H9 (cell line): Measurements from ENCODE around the gene SLC26A9. TPM values are rescaled to one million over a fixed set of nuclear protein-coding genes. Genes with fewer than 3 reads are reported as not detected.

Source experiments
- DNase-seq: peaks from one replicate; pipeline ENCODE4 v3.0.0-alpha.2; 2017
- H2AFZ ChIP-seq: one replicate; pipeline ENCODE4 v1.6.1; 2013; ENCODE audit warnings: mild to moderate bottlenecking, low read length, control low read depth, moderate library complexity
- H2AK5ac ChIP-seq: 2 replicates; pipeline ENCODE4 v1.6.1; 2013; ENCODE audit warnings: low read length, control low read depth, mixed read lengths; ENCODE audit not compliant: insufficient read length
- H2BK120ac ChIP-seq: one replicate; pipeline ENCODE4 v1.6.1; 2013; ENCODE audit warnings: low read depth, mild to moderate bottlenecking, low read length, control low read depth, inconsistent platforms; ENCODE audit not compliant: poor library complexity, severe bottlenecking
- H2BK12ac ChIP-seq: 2 replicates; pipeline ENCODE4 v1.6.1; 2013; ENCODE audit warnings: low read length, control low read depth, mixed read lengths, low read depth; ENCODE audit not compliant: insufficient read length
- H2BK15ac ChIP-seq: 2 replicates; pipeline ENCODE4 v1.6.1; 2013; ENCODE audit warnings: low read depth, low read length, control low read depth
- H2BK20ac ChIP-seq: one replicate; pipeline ENCODE4 v1.6.1; 2013; ENCODE audit warnings: low read depth, mild to moderate bottlenecking, low read length, control low read depth, inconsistent platforms; ENCODE audit not compliant: poor library complexity, severe bottlenecking
- H2BK5ac ChIP-seq: 2 replicates; pipeline ENCODE4 v1.6.1; 2013; ENCODE audit warnings: low read length, control low read depth, mixed read lengths; ENCODE audit not compliant: insufficient read length
- H3K14ac ChIP-seq: 2 replicates; pipeline ENCODE4 v1.6.1; 2013; ENCODE audit warnings: low read length, control low read depth; ENCODE audit not compliant: insufficient read depth
- H3K18ac ChIP-seq: 2 replicates; pipeline ENCODE4 v1.6.1; 2013; ENCODE audit warnings: low read depth, mild to moderate bottlenecking, mixed read lengths, low read length, control low read depth; ENCODE audit not compliant: insufficient read length
- H3K23ac ChIP-seq: 2 replicates; pipeline ENCODE4 v1.6.1; 2013; ENCODE audit warnings: low read length, control low read depth, mixed read lengths, low read depth; ENCODE audit not compliant: insufficient read length
- H3K23me2 ChIP-seq: 2 replicates; pipeline ENCODE4 v1.6.1; 2013; ENCODE audit warnings: low read depth, mild to moderate bottlenecking, mixed read lengths, low read length, control low read depth; ENCODE audit not compliant: insufficient read length, poor library complexity, severe bottlenecking
- H3K27ac ChIP-seq: 2 replicates; pipeline ENCODE4 v1.5.1; 2013; ENCODE audit warnings: low read length, control low read depth, mixed read lengths, low read depth; ENCODE audit not compliant: insufficient read length
- H3K27me3 ChIP-seq: 2 replicates; pipeline ENCODE4 v1.6.1; 2013; ENCODE audit warnings: low read length, control low read depth, inconsistent platforms; ENCODE audit not compliant: insufficient read depth
- H3K4ac ChIP-seq: 2 replicates; pipeline ENCODE4 v1.6.1; 2013; ENCODE audit warnings: low read depth, mild to moderate bottlenecking, control low read depth, inconsistent platforms, low read length, moderate library complexity
- H3K4me1 ChIP-seq: 2 replicates; pipeline ENCODE4 v1.6.1; 2013; ENCODE audit warnings: low read length, control low read depth, inconsistent platforms; ENCODE audit not compliant: insufficient read depth
- H3K4me2 ChIP-seq: 2 replicates; pipeline ENCODE4 v1.6.1; 2013; ENCODE audit warnings: low read length, control low read depth, mixed read lengths; ENCODE audit not compliant: insufficient read length, insufficient read depth
- H3K56ac ChIP-seq: 2 replicates; pipeline ENCODE4 v1.6.1; 2013; ENCODE audit warnings: low read depth, mild to moderate bottlenecking, mixed read lengths, low read length, control low read depth; ENCODE audit not compliant: insufficient read length
- H3K79me1 ChIP-seq: 2 replicates; pipeline ENCODE4 v1.6.1; 2013; ENCODE audit warnings: low read depth, mild to moderate bottlenecking, moderate library complexity, low read length, control low read depth, inconsistent platforms; ENCODE audit not compliant: insufficient read depth, poor library complexity, severe bottlenecking
- H3K79me2 ChIP-seq: 2 replicates; pipeline ENCODE4 v1.6.1; 2013; ENCODE audit warnings: low read length, control low read depth, inconsistent platforms; ENCODE audit not compliant: insufficient read depth
- H3K9ac ChIP-seq: 2 replicates; pipeline ENCODE4 v1.6.1; 2013; ENCODE audit warnings: low read length, control low read depth, mixed read lengths; ENCODE audit not compliant: insufficient read length; ENCODE audit errors: extremely low read depth
- H3K9me3 ChIP-seq: one replicate; pipeline ENCODE4 v1.6.1; 2013; ENCODE audit warnings: low read depth, low read length, inconsistent platforms; ENCODE audit not compliant: control insufficient read depth
- H3T11ph ChIP-seq: one replicate; pipeline ENCODE4 v1.6.1; 2013; ENCODE audit warnings: mild to moderate bottlenecking, low read length, control low read depth, inconsistent platforms
- H4K20me1 ChIP-seq: one replicate; pipeline ENCODE4 v1.6.1; 2013; ENCODE audit not compliant: control insufficient read depth, insufficient read length, insufficient read depth
- H4K5ac ChIP-seq: 2 replicates; pipeline ENCODE4 v1.6.1; 2013; ENCODE audit warnings: low read depth, mild to moderate bottlenecking, mixed read lengths, low read length, control low read depth; ENCODE audit not compliant: insufficient read length
- H4K8ac ChIP-seq: replicated peaks from 2 replicates; pipeline ENCODE4 v1.6.1; 2013; ENCODE audit warnings: low read length, control low read depth, mixed read lengths, low read depth; ENCODE audit not compliant: insufficient read length
- H4K91ac ChIP-seq: 2 replicates; pipeline ENCODE4 v1.6.1; 2013; ENCODE audit warnings: low read depth, mild to moderate bottlenecking, moderate library complexity, mixed read lengths, low read length, control low read depth; ENCODE audit not compliant: insufficient read length
- H3K27ac Mint-ChIP-seq, 3 experiments: 2 replicates in 2 of 3; 3 replicates in 1 of 3; pipeline ENCODE4 v1.8.0; 2020 to 2021; ENCODE audit warnings: mixed read lengths in 3 of 3, mild to moderate bottlenecking in 1 of 3, moderate library complexity in 1 of 3
- H3K27me3 Mint-ChIP-seq: 2 replicates; pipeline ENCODE4 v1.8.0; 2021; ENCODE audit warnings: low read depth, mild to moderate bottlenecking, moderate library complexity, mixed read lengths
- H3K36me3 Mint-ChIP-seq, 3 experiments: 2 replicates in 2 of 3; 3 replicates in 1 of 3; pipeline ENCODE4 v1.8.0; 2020 to 2021; ENCODE audit warnings: low read depth in 3 of 3, mixed read lengths in 3 of 3; ENCODE audit not compliant: insufficient read depth in 1 of 3
- H3K4me1 Mint-ChIP-seq, 2 experiments: 2 replicates each; pipeline ENCODE4 v1.8.0; 2020; ENCODE audit warnings: mixed read lengths in 2 of 2
- H3K4me3 Mint-ChIP-seq, 2 experiments: 2 replicates in 1 of 2; 3 replicates in 1 of 2; pipeline ENCODE4 v1.8.0; 2020 to 2021; ENCODE audit warnings: mild to moderate bottlenecking in 2 of 2, mixed read lengths in 2 of 2, moderate library complexity in 1 of 2
- H3K9me3 Mint-ChIP-seq, 2 experiments: 2 replicates in 1 of 2; 3 replicates in 1 of 2; pipeline ENCODE4 v1.8.0; 2020; ENCODE audit warnings: mild to moderate bottlenecking in 2 of 2, mixed read lengths in 2 of 2, moderate library complexity in 1 of 2
- CTCF ChIP-seq: fragments of 200-600 bp; sonication (generic); conservative IDR thresholded peaks from 3 replicates; pipeline ENCODE4 v1.8.0; 2021; ENCODE audit warnings: antibody characterized with exemption, mild to moderate bottlenecking
- WGBS: extraction: QIAGEN DNeasy Blood & Tissue Kit; methylation state at CpG from one replicate; pipeline ENCODE4 v1.1.7; 2013; ENCODE audit warnings: missing lambda C conversion rate, low lambda C conversion rate, mixed read lengths; ENCODE audit not compliant: insufficient read length; ENCODE audit errors: extremely low coverage; 5-methylcytosine and 5-hydroxymethylcytosine counted together
- total RNA-seq: library from RNA; stranded (reverse); gene quantifications from 2 replicates; pipeline ENCODE4 v1.2.1, GENCODE V29; 2021

Gene SLC26A9
- total RNA-seq, 1 experiment from 2014 or later = not detected

GRCh38 chr1:205913451-205914154 lies 29.7 kb downstream of the SLC26A9 start:
- WGBS = no CpG with 5 or more reads among the region's 4 CpGs
- no peak for DNase-seq
- Histone ChIP-seq H3K23ac (no peak overlapping the region), H4K5ac (no peak overlapping the region), H3K4me2 (no peak overlapping the region), H2AK5ac (no peak overlapping the region), H2BK120ac (no peak overlapping the region), H2BK15ac (no peak overlapping the region), H2BK12ac (no peak overlapping the region), H3K18ac (no peak overlapping the region), H3K27ac (no peak overlapping the region), H3K27me3 (no peaks in the 10 kb centered on the region), H4K20me1 (no peaks in the 10 kb centered on the region), H3K56ac (no peak overlapping the region), H2BK20ac (no peak overlapping the region), H4K91ac (no peak overlapping the region), H3K79me2 (no peaks in the 10 kb centered on the region), H3K14ac (no peak overlapping the region), H2BK5ac (no peak overlapping the region), H4K8ac (no peak overlapping the region), H3K9me3 (no peaks in the 10 kb centered on the region), H3K4me1 (no peaks in the 10 kb centered on the region), H3K23me2 (no peaks in the 10 kb centered on the region), H3K4ac (no peak overlapping the region), H3K9ac (no peak overlapping the region), H3T11ph (no peak overlapping the region), H2AFZ (no peak overlapping the region), H3K79me1 (no peaks in the 10 kb centered on the region)
- Mint-ChIP-seq H3K4me3 (no peak overlapping the region), H3K27ac (no peak overlapping the region), H3K36me3 (no peaks in the 10 kb centered on the region; a peak in 1 of 7 replicates), H3K9me3 (no peaks in the 10 kb centered on the region), H3K27me3 (peaks cover 2% of the 10 kb centered on the region; the same call in 1 of the 2 replicates), H3K4me1 (peaks cover 15 to 19% of the 10 kb centered on the region in 2 experiments)
- no peak for TF ChIP-seq CTCF
